DMS 273 treated with DMSO at 0.1 percent for 48 hours (cell line): Measurements from ENCODE around the gene TMEM181.
"Not testable (repeated sequence)": the region's sequence is repeated elsewhere in the genome, so short reads cannot be mapped to it uniquely, and the experiment has no call there.

Source experiments
- DNase-seq: peaks from one replicate; lab custom pipeline; 2025; lab: John Stamatoyannopoulos, UW

Gene TMEM181

GRCh38 chr6:158599635-158600034 lies 39.7 kb downstream of the TMEM181 start:
- no peak for DNase-seq

DNA sequence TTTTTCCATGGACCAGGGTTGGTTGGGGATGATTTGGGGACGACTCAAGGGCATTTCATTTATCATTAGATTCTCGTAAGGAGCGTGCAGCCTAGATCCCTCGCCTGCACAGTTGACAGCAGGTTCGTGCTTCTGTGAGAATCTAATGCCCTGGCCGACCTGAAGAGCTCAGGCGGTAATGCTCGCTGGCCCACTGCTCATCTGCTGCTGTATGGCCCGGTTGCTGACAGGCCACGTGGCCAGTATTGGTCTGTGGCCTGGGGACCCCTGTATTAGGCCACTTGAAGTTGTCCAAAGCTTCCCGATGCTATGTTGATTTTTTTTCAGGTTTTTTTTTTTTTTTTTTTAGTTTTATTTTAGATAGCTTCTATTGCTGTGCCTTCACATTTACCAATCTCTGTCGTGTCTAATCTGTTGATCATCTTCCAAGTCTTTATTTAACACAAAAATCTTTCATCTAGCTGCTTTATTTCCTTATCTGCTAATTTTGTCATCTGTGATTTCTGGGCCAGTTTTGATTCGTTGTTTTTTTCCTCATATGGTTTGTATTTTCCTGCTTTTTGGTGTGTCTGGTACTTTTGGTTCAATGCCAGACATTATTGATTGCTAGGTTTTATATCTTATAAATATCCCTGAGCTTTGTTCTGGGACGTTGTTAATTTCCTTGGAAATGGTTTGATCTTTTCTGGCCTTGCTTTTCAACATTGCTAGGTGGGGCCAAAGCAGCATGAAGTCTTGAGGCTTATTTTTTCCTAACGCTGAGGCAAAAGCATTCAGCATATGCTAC lies 43.6 kb downstream of the TMEM181 start:
- no peak for DNase-seq

DNA sequence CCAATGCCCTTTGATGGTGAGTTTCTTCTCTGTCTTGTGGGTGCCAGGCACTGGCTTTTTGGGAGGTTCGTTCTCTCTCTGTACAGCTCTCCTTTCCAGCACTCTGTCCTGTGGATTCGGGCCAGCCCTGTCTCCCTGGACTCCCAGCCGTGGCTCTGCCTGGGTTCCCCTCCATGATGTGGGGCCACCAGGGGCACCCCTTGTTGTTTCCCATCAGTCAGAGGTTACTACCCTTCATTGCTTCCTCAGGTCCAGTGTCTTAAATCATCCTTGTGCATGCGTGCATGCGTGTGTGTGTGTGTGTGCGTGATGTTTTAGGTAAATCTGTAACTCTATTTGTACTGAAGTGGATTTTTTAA lies 44.1 kb downstream of the TMEM181 start:
- DNase-seq: no peak

GRCh38 chr6:158605266-158605878 lies 45.5 kb downstream of the TMEM181 start:
- peak; percentile 42 for DNase-seq

GRCh38 chr6:158606011-158606410 lies 46.1 kb downstream of the TMEM181 start:
- not testable (repeated sequence) for DNase-seq

- no peak for DNase-seq
These were observed 47.0 kb downstream of the TMEM181 start for GRCh38 chr6:158606935-158607334.

DNA sequence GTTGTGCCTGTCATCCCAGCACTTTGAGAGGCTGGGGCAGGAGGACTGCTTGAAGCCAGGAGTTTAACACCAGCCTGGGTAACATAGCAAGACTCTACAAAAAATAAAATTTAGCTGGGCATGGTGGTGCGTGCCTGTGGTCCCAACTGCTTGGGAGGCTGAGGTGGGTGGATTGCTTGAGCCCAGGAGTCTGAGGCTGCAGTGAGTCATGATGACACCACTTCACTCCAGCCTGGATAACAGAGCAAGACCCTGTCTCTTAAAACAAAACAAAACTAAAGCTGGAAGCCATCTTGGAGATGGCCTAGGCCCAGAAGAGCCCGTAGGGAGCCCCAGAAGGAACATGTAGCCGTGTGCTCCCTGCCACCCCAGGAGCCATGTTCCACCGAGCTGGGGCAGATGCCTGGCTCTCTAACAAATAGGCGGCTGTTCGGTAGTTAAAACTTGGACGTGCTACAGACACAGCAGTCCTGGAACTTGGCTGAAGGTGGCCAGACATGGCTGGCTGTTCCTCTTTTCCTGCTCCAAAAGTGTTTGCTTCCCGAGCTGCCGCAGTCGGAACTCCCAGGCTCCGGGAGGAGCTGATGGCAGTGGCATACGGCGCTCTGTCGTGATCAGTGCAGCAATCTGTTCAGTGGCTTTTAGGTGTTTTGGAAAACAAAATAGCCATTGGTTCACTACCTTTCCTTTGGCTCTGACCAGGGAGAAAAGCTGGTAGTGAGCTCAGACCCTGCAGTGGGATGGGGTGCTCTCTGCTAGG lies 47.7 kb downstream of the TMEM181 start:
- DNase-seq: no peak

GRCh38 chr6:158608221-158608620 lies 48.3 kb downstream of the TMEM181 start:
- DNase-seq: no peak

DNA sequence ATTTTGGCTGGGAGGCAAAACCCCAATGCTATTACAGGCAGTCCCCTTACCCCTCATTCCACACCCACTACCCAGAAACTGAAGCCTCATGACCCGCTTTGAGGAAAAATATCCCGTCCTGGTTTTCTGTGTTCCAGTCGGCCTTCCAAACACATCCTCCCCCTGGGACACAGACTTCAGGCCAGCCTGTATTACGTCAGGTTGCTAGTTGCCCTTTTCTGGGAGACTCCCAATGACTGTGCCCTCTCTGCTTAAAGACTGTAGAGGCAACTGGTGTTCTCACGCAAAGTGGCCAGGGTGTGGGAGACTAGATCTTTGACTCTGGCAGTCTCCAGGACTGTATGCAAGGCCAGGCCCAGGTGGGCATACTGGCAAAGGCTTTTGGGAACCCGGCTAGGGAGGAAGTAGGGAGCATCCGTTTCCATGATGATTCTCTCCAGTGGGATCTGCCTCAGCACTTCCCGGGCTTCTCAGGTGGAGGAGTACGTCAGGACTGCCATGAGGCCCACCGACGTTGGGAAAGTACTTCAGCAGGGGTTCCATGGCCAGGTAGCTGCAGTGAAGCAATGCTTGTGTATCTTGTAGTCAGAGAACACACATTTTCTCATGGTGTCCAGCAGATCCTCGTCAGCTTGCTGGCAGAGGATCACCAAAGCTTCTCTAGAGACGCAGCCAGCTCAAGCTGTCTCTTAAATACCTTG lies 49.7 kb downstream of the TMEM181 start:
- no peak for DNase-seq

DNA sequence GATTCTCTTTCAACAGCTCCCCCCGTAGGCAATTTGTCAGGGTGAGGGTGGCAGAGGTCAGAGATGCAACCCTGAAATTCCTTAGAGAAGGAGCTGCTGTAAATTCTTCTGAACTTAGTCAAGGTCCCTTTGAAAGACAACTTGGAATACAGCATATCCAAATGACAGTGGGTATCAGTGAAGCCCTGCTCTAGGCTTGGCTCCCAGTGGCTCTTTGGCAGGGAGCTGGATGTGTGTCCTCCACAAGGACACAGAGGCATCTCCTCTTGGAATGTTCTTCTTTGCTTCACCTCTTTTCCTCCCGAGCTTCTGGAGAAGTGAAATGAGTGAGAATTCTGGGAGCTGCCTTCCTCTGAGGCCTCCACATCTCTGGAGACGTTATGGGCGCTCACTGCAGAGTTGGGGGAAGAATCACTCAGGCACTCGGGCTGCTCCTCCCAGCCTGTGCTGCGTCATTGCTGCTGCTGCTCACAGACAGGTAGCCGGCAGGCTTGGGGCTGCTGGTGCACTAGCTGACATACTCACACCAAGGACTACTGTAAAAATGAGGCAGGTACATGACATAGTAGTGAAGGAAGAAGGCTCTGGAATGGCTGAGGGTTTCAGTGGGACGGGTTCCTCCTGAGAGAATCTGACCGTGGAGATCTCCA lies 50.6 kb downstream of the TMEM181 start:
- DNase-seq: no peak

DNA sequence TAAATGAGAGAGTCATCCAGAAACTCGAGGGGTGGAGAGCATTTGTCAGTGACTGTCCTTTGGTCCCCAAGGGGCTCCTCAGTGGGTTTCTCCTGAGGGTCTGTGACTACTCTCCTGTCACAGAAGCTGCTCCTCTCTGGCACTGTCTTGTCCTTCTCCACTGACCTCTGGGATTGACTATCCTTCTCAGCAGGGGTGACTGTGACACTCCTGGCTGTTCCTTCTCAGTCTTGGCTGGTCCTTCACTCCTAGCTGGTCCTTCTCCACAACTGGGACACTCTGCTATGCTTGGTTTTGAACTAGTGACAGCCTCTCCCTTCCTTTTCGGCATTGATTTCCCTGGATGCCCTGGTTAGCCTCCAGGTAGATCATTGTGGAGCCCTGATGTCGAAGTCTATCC lies 51.1 kb downstream of the TMEM181 start:
- no peak for DNase-seq

DNA sequence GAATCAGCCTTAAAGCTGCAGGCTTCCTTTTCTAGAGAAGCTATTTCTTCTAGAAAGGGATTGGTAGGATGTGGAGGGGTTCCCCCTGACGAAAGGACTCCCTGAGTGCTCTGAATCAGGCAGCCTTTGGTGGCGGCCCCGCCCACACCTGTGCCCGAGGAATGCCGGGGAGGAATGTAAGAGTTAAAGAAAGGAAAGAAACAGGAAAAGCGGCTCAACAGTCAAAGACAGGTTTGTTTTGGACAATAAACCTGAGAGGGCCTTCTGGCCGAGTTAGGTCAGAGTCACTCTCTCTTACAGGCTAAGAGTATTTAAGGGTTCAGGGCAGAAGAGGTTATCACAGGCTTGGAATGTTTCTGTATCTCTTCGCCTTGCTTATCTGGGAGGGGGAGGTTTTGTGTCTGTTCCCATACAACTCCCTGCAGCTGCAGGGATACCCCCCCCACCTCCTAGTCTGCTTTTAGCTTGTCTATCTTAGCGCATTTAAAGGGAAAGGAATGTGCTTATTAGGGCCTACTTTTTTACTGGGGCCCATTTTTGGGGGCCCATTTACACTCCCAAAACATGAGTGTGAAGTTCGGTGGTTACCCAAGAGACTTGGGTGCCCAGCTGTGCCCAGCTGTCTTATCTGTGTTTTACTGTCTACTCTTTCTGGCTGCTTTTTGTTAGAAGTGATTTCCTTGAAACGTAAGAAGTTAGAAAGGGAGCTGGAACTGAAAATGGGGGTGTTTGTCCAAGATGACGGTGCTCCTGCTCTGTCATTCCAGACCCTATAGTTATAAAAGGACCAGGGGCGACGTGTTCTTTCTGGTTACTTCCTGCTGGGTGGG lies 51.9 kb downstream of the TMEM181 start:
- DNase-seq: no peak

GRCh38 chr6:158614606-158615005 lies 54.7 kb downstream of the TMEM181 start:
- not testable (repeated sequence) for DNase-seq

- not testable (repeated sequence) for DNase-seq
These were observed 58.4 kb downstream of the TMEM181 start for GRCh38 chr6:158618289-158618688.

DNA sequence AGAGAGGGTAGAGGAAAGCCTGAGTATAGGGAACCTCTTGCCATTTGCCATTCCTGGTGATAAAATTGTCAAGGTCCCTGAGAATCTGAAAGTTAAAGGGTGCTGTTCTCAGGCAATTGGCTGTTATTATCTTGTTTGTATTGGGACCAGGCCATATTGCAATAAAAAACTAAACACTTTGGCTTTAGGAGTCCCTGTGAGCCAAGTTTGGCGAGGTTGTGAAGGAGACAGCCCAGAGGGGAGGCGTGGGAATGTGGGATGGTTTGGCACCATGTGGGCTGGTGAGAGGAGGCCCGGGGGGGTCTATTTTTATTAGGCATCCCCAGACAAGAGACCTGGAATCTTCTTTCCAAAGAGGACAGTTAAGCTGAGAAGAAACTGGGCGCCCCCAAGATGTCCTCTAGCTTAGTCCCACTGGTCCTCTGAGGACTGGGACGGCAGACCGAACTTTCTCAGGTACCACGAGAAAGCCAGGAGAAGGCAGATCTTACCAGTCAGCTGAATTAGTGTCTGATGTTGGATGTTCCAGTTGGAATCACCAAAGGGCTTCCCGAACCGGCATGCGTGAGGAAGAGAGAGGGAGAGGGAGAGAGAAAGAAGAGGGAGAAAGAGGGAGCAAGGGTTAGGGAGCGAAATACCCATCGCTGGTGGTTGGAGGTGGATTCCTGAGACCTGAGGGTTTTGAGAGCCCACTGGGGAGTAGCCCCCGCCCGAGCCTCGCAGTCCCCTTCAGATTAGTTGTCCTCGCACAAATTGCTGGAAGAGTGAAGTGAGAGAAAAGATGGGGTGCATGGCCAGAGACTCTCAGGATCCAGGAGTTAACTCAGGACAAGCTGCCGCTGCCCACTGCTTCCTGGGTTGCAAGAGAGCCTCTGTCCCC lies 60.3 kb downstream of the TMEM181 start:
- DNase-seq: no peak

GRCh38 chr6:158620963-158621693 lies 61.2 kb downstream of the TMEM181 start:
- no peak for DNase-seq

GRCh38 chr6:158621694-158622544 lies 62.0 kb downstream of the TMEM181 start:
- no peak for DNase-seq

GRCh38 chr6:158622545-158623190 lies 62.8 kb downstream of the TMEM181 start:
- no peak for DNase-seq
